A673 (cell line): ENCODE measurements around the gene GNAZ. TPM values are rescaled to one million over a fixed set of nuclear protein-coding genes. Genes with fewer than 3 reads are reported as not detected.

Experiments
- BruUV-seq: library from RNA; stranded (reverse); fragments of 400-500 nt; replicated peaks from 2 replicates; lab custom pipeline; 2021; lab: Mats Ljungman, UMichigan
- CTCF ChIA-PET: fragments of 300-600 bp; sonication (Branson Sonifier 250); formaldehyde crosslinking; loops from one replicate; lab custom pipeline; 2022; ENCODE audit warnings: antibody characterized with exemption; lab: Charles Lee
- POLR2A ChIA-PET: fragments of 300-600 bp; sonication (Branson Sonifier 250); formaldehyde crosslinking; loops from one replicate; lab custom pipeline; 2022; ENCODE audit warnings: antibody characterized with exemption; ENCODE audit not compliant: low non-redundant PET; lab: Charles Lee
- DNase-seq: peaks from one replicate; pipeline ENCODE4 v3.0.0-alpha.2; 2015; ENCODE audit warnings: low spot score
- H3K27ac ChIP-seq: fragments of 200-600 bp; sonication (generic); 2 replicates; pipeline ENCODE4 v1.5.1; 2016; ENCODE audit warnings: mixed run types, low read depth, mild to moderate bottlenecking, mixed read lengths, antibody characterized with exemption, low read length; ENCODE audit not compliant: poor library complexity, severe bottlenecking
- H3K27me3 ChIP-seq: fragments of 200-600 bp; sonication (generic); replicated peaks from 2 replicates; pipeline ENCODE4 v1.6.1; 2017; ENCODE audit warnings: mixed run types, low read depth, mild to moderate bottlenecking, mixed read lengths, antibody characterized with exemption, low read length; ENCODE audit not compliant: insufficient read depth, poor library complexity
- H3K36me3 ChIP-seq: fragments of 200-600 bp; sonication (generic); 2 replicates; pipeline ENCODE4 v1.6.1; 2016; ENCODE audit warnings: mixed run types, mild to moderate bottlenecking, mixed read lengths, antibody characterized with exemption, low read length; ENCODE audit not compliant: insufficient read depth, poor library complexity, severe bottlenecking
- H3K4me1 ChIP-seq: fragments of 200-600 bp; sonication (generic); 2 replicates; pipeline ENCODE4 v1.6.1; 2017; ENCODE audit warnings: mixed run types, mild to moderate bottlenecking, mixed read lengths, antibody characterized with exemption, low read length; ENCODE audit not compliant: insufficient read depth, poor library complexity, severe bottlenecking
- H3K4me3 ChIP-seq: fragments of 200-600 bp; sonication (generic); 2 replicates; pipeline ENCODE4 v1.5.1; 2016; ENCODE audit warnings: low read depth, mixed run types, mild to moderate bottlenecking, mixed read lengths, low read length; ENCODE audit not compliant: poor library complexity, severe bottlenecking
- H3K9me3 ChIP-seq: fragments of 200-600 bp; sonication (generic); 2 replicates; pipeline ENCODE4 v1.6.1; 2016; ENCODE audit warnings: mixed run types, low read depth, mild to moderate bottlenecking, mixed read lengths, antibody characterized with exemption, low read length; ENCODE audit not compliant: poor library complexity, severe bottlenecking
- EZH2 ChIP-seq: fragments of 200-600 bp; sonication (generic); IDR thresholded peaks from 2 replicates; pipeline ENCODE4 v1.6.1; 2017; ENCODE audit warnings: borderline replicate concordance, low read depth, mild to moderate bottlenecking, mixed read lengths, antibody characterized with exemption, low read length; ENCODE audit not compliant: poor library complexity, severe bottlenecking
- intact Hi-C: fragments of 100-400 bp; cut with micrococcal nuclease; formaldehyde crosslinking; loops from one replicate; pipeline ENCODE4 v1.10.0; 2022; ENCODE audit not compliant: unreplicated experiment
- total RNA-seq: library from RNA; stranded (reverse); gene quantifications from 2 replicates; pipeline ENCODE4 v1.2.3, GENCODE V29; 2021
- TF ChIP-seq, protein P1 (sequence below): fragments of 300-800, 200-600 bp; sonication (generic); conservative IDR thresholded peaks from 2 replicates; pipeline ENCODE4 v1.5.1; 2017; ENCODE audit warnings: low read depth, mild to moderate bottlenecking, antibody characterized with exemption, low read length, moderate library complexity, mixed read lengths

GNAZ gene
- total RNA-seq, 1 experiment from 2014 or later, result 5.1 TPM

- TF ChIP-seq, protein P1, sequence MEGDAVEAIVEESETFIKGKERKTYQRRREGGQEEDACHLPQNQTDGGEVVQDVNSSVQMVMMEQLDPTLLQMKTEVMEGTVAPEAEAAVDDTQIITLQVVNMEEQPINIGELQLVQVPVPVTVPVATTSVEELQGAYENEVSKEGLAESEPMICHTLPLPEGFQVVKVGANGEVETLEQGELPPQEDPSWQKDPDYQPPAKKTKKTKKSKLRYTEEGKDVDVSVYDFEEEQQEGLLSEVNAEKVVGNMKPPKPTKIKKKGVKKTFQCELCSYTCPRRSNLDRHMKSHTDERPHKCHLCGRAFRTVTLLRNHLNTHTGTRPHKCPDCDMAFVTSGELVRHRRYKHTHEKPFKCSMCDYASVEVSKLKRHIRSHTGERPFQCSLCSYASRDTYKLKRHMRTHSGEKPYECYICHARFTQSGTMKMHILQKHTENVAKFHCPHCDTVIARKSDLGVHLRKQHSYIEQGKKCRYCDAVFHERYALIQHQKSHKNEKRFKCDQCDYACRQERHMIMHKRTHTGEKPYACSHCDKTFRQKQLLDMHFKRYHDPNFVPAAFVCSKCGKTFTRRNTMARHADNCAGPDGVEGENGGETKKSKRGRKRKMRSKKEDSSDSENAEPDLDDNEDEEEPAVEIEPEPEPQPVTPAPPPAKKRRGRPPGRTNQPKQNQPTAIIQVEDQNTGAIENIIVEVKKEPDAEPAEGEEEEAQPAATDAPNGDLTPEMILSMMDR, result no peak
- no peak for TF ChIP-seq EZH2
- intact Hi-C loops, result loop anchor here (10.0 kb wide), 1 partner anchor 265 kb away; no protein-coding TSS in a partner anchor
- Histone ChIP-seq H3K4me1 (no peaks in the 10 kb centered on the region), H3K27me3 (no peaks in the 10 kb centered on the region), H3K27ac (no peak overlapping the region), H3K4me3 (no peak overlapping the region), H3K9me3 (no peaks in the 10 kb centered on the region), H3K36me3 (no peaks in the 10 kb centered on the region)
- DNase-seq, result no peak
- ChIA-PET POLR2A (no interaction called here), CTCF (no interaction called here)
- BruUV-seq, result no TSS peak
Observed at GRCh38 chr22:23119494-23120414, 49.4 kb downstream of the GNAZ start.

GRCh38 chr22:23120415-23120899 lies 50.1 kb downstream of the GNAZ start:
- DNase-seq, result no peak
- POLR2A ChIA-PET, result no interaction called here
- Histone ChIP-seq H3K27ac (no peak overlapping the region), H3K4me3 (no peak overlapping the region), H3K9me3 (no peaks in the 10 kb centered on the region), H3K27me3 (no peaks in the 10 kb centered on the region), H3K36me3 (no peaks in the 10 kb centered on the region), H3K4me1 (no peaks in the 10 kb centered on the region)
- CTCF ChIA-PET, result no interaction called here
- BruUV-seq, result no TSS peak
- intact Hi-C loops, result loop anchor here (10.0 kb wide), 1 partner anchor 266 kb away; no protein-coding TSS in a partner anchor
- TF ChIP-seq EZH2, result no peak
- TF ChIP-seq, protein P1, result no peak

DNA sequence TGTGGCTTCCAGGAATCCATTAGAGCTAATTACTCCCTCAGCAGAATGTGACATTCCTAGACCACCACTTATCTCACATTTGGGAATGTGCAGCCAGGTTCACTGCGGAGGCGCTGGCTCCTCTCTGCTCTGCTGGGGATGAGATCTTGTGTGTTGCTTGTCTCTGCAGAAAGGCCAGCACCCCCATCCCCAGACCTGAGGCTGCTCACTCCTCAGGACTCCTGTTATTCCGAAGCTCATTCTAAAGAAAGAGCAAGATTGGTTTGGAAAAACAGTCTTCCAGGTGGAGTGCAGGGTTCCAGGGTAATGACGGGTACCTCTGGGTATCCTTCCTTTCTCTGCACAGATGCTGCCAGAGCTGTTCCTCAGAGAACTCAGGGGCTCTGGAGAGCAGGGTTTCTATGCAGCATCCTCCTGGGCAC lies 50.7 kb downstream of the GNAZ start:
- H3K36me3 ChIP-seq, result no peaks in the 10 kb centered on the region
- TF ChIP-seq, protein P1, result no peak
- TF ChIP-seq EZH2, result no peak
- H3K9me3 ChIP-seq, result no peaks in the 10 kb centered on the region
- no peak overlapping the region for H3K27ac ChIP-seq
- intact Hi-C loops, result loop anchor here (10.0 kb wide), 1 partner anchor 266 kb away; no protein-coding TSS in a partner anchor
- no peaks in the 10 kb centered on the region for H3K4me1 ChIP-seq
- H3K4me3 ChIP-seq, result no peak overlapping the region
- BruUV-seq, result no TSS peak
- ChIA-PET CTCF (interaction anchor here (0.7 kb wide), 1 partner anchor 337 kb away, joined by 3 read pairs; no protein-coding TSS in a partner anchor), POLR2A (no interaction called here)
- H3K27me3 ChIP-seq, result no peaks in the 10 kb centered on the region
- no peak for DNase-seq
